ENCODE results near the gene RNF112. TPM values are rescaled to one million over a fixed set of nuclear protein-coding genes. Genes with fewer than 3 reads are reported as not detected.

Gene RNF112
- total RNA-seq, 1 donor from 2014 or later = 0.96 TPM

- intact Hi-C loops (cut with micrococcal nuclease) = no loop called here
These were observed 23.0 kb upstream of the RNF112 start for GRCh38 chr17:19387921-19388521.

- intact Hi-C loops (cut with micrococcal nuclease) = no loop called here
These were observed 21.9 kb upstream of the RNF112 start for GRCh38 chr17:19388791-19389785.

DNA sequence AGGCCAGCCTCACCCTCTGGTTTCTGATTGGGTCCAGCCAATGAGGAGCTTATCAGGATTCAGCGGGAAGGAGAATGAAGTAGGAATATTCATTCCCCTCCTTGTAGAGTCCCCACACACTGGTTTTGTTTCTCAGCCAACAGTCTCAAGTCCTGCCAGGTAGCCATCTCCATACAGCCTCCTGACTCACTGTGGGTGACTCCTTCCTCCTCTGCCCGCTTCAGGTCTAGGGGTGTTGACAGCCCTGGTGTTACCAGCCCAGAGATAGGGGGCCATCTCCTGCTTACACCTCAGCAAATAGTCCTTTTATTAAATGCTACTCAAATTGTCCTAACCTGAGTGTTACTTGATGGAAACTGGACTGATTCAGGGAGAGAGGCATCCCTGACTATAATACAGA is 20.1 kb upstream of the RNF112 start:
- intact Hi-C loops (cut with micrococcal nuclease) = no loop called here

DNA sequence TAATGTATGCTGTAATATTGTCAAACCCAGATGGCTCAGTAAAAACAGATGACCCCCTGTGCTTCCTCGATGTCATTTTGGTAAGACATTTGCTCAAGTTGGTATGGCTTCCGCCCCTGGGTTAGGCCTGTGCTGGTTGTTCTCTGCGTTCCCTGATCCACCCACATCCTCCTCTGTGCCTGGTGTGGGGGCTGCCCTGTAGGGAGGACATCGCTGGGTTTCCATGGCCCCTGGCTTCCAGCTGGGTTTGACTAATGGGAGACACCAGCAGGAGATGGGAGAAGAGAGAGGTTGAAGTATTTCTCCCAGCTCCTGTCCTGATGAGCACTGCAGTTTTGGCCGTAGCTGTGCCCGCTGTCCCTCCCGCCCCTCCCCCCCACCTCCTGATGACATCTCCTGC is 19.6 kb upstream of the RNF112 start:
- intact Hi-C loops (cut with micrococcal nuclease) = no loop called here

GRCh38 chr17:19392303-19392702 is 18.7 kb upstream of the RNF112 start:
- intact Hi-C loops (cut with micrococcal nuclease) = no loop called here

DNA sequence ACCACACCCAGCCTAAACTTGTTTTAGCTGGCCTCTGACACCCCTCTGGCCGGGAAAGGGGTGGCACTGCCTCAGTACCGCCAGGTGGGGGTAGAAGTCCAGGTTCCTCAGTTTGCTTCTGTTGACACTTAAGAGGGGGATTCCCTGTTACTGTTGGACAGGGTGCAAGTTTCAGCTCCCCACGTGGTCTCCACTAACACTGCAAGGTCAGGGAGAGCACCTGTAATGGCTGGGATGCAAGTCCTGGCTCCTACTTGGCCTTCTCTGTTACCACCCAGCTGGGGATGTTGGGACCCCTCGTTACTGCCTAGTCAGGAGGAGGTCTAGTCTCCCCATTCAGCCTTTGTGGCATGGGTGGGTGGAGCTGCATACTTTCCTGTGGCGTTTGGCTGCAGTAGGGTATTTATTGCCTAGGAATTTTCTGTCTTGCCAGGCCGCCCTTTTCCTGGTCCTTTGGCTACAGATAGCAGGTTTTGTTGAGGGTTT is 13.4 kb upstream of the RNF112 start:
- intact Hi-C loops (cut with micrococcal nuclease) = no loop called here

GRCh38 chr17:19398301-19399181 is 12.5 kb upstream of the RNF112 start:
- intact Hi-C loops (cut with micrococcal nuclease) = no loop called here

DNA sequence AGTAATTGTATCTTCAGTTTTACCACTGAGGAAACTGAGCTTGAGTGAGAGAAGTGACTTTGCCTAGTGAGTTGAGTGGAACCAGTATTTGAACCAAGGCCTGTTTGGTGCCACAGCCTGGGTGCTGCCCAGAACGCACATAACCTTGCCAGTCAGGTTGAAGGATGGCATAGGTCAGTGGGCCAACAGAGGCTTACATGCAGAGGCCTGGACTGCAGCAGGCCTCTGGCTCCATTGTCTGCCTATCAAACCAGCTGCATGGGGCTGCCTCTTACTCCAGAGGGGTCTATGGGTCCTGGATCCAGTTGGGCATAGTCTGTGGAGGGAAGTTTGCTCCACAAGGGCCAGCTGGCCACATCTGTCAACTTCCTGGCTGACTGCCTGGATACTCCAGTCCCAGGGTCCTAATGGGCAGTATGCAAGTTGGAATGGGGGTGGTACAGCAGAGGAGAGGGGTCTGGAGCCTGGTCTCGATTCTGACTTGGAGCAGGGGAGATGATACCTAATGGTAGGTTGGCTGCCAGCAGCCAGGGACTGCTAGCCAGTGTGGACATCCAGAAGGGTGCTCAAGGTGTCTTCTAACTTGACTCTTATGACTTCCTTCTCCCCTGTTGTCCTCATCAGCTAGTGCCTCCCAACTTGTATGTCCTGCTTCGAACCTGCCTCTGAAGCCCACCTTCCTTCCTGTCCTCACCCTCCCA is 11.1 kb upstream of the RNF112 start:
- intact Hi-C loops (cut with micrococcal nuclease) = no loop called here

DNA sequence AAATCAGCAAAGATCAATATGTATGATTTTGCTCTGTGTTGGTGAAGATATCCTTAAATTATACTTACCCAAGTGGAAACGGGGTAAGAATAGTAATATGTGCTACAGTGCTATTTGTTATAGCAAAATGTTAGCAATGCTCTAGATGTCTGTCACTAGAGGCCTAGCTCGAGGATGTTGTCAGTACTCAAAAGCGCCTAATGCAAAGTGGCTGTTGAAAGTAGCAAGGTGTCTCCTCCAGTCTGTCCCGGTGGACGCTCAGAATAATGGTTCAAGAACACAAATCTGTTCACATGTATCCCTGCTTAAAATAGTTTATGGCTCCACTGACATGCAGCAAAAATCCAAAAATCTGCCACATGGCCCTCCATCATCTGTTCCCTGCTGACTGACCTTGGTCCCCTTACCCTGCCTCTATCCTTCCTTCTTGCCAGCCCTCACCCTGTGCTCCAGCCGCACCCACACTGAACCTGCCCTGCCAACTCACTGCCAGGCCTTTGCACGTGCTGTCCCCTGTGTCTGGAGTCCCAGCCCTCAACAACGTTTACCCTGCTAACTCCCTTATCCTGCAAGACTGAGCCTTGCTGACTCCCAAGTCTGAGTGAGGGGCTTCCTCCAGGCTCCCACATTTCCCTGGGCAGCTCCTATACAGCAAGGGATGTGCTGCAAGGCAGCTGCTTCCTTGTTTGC is 9.6 kb upstream of the RNF112 start:
- intact Hi-C loops (cut with micrococcal nuclease) = no loop called here

- intact Hi-C loops (cut with micrococcal nuclease) = no loop called here
These were observed 8.9 kb upstream of the RNF112 start for GRCh38 chr17:19402171-19402570.

GRCh38 chr17:19403021-19403420 is 8.0 kb upstream of the RNF112 start:
- intact Hi-C loops (cut with micrococcal nuclease) = no loop called here

DNA sequence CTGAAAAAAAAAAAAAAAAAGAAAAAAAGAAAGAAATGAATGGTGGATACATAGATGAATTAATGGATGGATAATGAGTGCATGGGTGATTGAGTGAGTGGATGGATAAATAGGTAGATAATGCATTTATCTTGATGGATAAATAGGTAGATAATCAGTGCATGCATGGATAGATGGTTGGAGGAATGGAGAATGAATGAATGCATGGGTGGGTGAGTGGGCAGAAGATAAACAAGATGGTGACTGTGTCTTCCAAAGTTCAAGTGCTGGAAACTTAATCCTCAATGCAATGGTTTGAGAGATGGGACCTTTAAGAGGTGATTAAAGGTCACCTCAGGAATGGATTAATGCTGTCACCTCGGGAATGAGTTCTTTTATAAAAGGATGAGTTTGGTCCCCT is 6.8 kb upstream of the RNF112 start:
- intact Hi-C loops (cut with micrococcal nuclease) = no loop called here

GRCh38 chr17:19405114-19405513 is 5.9 kb upstream of the RNF112 start:
- intact Hi-C loops (cut with micrococcal nuclease) = no loop called here

GRCh38 chr17:19407601-19408345 is 3.3 kb upstream of the RNF112 start:
- intact Hi-C loops (cut with micrococcal nuclease) = no loop called here

- intact Hi-C loops (cut with micrococcal nuclease) = no loop called here
These were observed 2.7 kb upstream of the RNF112 start for GRCh38 chr17:19408346-19408710.

DNA sequence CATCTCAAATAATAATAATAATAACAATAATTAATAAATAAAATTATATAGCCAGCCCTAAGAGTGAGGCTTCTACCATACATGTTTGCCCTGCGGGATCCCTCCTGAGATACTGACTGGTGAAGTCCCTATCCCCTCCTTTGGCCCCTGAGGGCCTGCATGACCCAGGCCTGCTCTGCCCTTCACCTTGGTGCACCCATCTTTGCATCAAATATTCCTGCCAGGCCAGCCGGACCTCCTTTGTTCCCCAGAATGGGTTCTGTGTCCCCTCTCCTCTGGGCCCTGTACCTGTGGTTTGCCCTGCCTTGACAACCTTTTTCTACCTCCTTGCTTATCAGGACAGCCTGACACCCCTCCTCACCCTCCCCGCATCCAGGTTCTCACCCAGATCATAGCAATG is 2.0 kb upstream of the RNF112 start:
- intact Hi-C loops (cut with micrococcal nuclease) = no loop called here

GRCh38 chr17:19409509-19409908 is 1.5 kb upstream of the RNF112 start:
- intact Hi-C loops (cut with micrococcal nuclease) = no loop called here

GRCh38 chr17:19410091-19410490 is 941 bp upstream of the RNF112 start:
- intact Hi-C loops (cut with micrococcal nuclease) = no loop called here

DNA sequence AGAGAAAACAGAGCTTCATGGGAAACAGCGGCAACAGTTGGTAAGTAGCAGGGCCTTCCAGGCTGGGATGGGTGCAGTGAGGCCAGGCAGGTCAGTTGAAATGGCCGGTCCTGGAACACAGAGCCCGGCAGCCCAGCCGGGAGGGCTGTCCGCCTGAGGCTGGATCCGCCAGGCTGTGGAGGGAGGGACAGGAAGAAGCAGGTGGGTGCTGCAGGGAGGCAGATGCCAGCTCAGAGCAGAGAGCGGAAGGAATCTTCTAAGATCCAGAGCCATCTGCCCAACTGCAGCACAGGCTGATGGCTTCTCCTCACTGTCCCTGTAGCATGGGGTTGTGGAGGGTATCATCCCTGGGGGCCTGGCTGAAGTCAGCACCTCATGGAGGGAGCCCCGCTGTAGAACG is 599 bp downstream of the RNF112 start:
- intact Hi-C loops (cut with micrococcal nuclease) = no loop called here

DNA sequence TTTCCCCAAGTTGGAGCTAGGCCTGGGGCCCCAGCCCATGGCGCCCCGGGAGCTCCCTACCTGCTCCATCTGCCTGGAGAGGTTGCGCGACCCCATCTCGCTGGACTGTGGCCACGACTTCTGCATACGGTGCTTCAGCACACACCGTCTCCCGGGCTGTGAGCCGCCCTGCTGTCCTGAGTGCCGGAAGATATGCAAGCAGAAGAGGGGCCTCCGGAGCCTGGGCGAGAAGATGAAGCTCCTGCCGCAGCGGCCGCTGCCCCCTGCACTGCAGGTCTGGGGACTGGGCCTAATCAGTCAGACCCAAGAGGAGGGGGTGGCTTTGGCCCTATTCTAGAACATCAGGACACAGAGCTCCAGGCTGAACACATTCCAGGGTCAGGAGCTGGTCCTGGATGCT is 1.5 kb downstream of the RNF112 start:
- intact Hi-C loops (cut with micrococcal nuclease) = no loop called here
